HEK293 (cell line): Measurements from ENCODE around the gene DAZAP1.

Experiments used
- GLIS1 ChIP-seq: fragments of 450-650 bp; formaldehyde crosslinking; IDR thresholded peaks from 2 replicates; pipeline ENCODE4 v1.5.1; 2016; ENCODE audit warnings: missing biosample characterization, missing genetic modification characterization
- GLIS2 ChIP-seq: fragments of 450-650 bp; formaldehyde crosslinking; IDR thresholded peaks from 2 replicates; pipeline ENCODE4 v1.5.1; 2016; ENCODE audit warnings: missing biosample characterization, missing genetic modification characterization
- HOXD13 ChIP-seq: sonication (generic); formaldehyde crosslinking; IDR thresholded peaks from 2 replicates; pipeline ENCODE4 v1.8.0; 2022; ENCODE audit warnings: missing genetic modification reagents, borderline replicate concordance
- MYNN ChIP-seq: fragments of 450-650 bp; formaldehyde crosslinking; IDR thresholded peaks from 2 replicates; pipeline ENCODE4 v1.5.1; 2016; ENCODE audit warnings: missing biosample characterization, missing genetic modification characterization, borderline replicate concordance
- OSR2 ChIP-seq: fragments of 450-650 bp; formaldehyde crosslinking; IDR thresholded peaks from 2 replicates; pipeline ENCODE4 v1.5.1; 2016; ENCODE audit warnings: missing biosample characterization, missing genetic modification characterization
- SCRT1 ChIP-seq: fragments of 450-650 bp; formaldehyde crosslinking; IDR thresholded peaks from 2 replicates; pipeline ENCODE4 v1.5.1; 2016; ENCODE audit warnings: missing biosample characterization, missing genetic modification characterization, borderline replicate concordance
- SP3 ChIP-seq: fragments of 450-650 bp; formaldehyde crosslinking; IDR thresholded peaks from 2 replicates; pipeline ENCODE4 v1.5.1; 2016; ENCODE audit warnings: missing biosample characterization, missing genetic modification characterization
- ZNF10 ChIP-seq: fragments of 450-650 bp; formaldehyde crosslinking; IDR thresholded peaks from 2 replicates; pipeline ENCODE4 v1.5.1; 2017; ENCODE audit warnings: missing biosample characterization, missing genetic modification characterization
- ZNF121 ChIP-seq: fragments of 450-650 bp; formaldehyde crosslinking; IDR thresholded peaks from 2 replicates; pipeline ENCODE4 v1.5.1; 2016; ENCODE audit warnings: missing biosample characterization, missing genetic modification characterization
- ZNF138 ChIP-seq: fragments of 450-650 bp; formaldehyde crosslinking; IDR thresholded peaks from 2 replicates; pipeline ENCODE4 v1.5.1; 2016; ENCODE audit warnings: missing biosample characterization, missing genetic modification characterization, borderline replicate concordance
- ZNF184 ChIP-seq: fragments of 450-650 bp; IDR thresholded peaks from 2 replicates; pipeline ENCODE4 v1.5.1; 2018; ENCODE audit warnings: missing biosample characterization, mild to moderate bottlenecking, missing genetic modification characterization
- ZNF19 ChIP-seq: fragments of 450-650 bp; formaldehyde crosslinking; IDR thresholded peaks from 2 replicates; pipeline ENCODE4; 2016; ENCODE audit warnings: missing biosample characterization, missing genetic modification characterization, low read depth
- ZNF433 ChIP-seq: fragments of 450-650 bp; formaldehyde crosslinking; IDR thresholded peaks from 2 replicates; pipeline ENCODE4 v1.5.1; 2016; ENCODE audit warnings: missing biosample characterization, missing genetic modification characterization, low read depth
- ZNF558 ChIP-seq: fragments of 450-650 bp; formaldehyde crosslinking; IDR thresholded peaks from 2 replicates; pipeline ENCODE4 v1.5.1; 2016; ENCODE audit warnings: missing biosample characterization, missing genetic modification characterization
- ZNF571 ChIP-seq: fragments of 450-650 bp; formaldehyde crosslinking; IDR thresholded peaks from 2 replicates; pipeline ENCODE4 v1.5.0; 2017; ENCODE audit warnings: missing biosample characterization, missing genetic modification characterization
- ZNF670 ChIP-seq: fragments of 450-650 bp; formaldehyde crosslinking; IDR thresholded peaks from 2 replicates; pipeline ENCODE4 v1.5.1; 2016; ENCODE audit warnings: missing biosample characterization, missing genetic modification characterization, low read depth
- ZNF701 ChIP-seq: fragments of 450-650 bp; formaldehyde crosslinking; IDR thresholded peaks from 2 replicates; pipeline ENCODE4 v1.5.1; 2016; ENCODE audit warnings: missing biosample characterization, missing genetic modification characterization
- ZNF777 ChIP-seq: fragments of 450-650 bp; formaldehyde crosslinking; IDR thresholded peaks from 2 replicates; pipeline ENCODE4 v1.5.1; 2017; ENCODE audit warnings: missing biosample characterization, missing genetic modification characterization, borderline replicate concordance
- ZSCAN30 ChIP-seq: fragments of 450-650 bp; IDR thresholded peaks from 2 replicates; pipeline ENCODE4 v1.5.1; 2018; ENCODE audit warnings: missing biosample characterization, mild to moderate bottlenecking, missing genetic modification characterization, moderate library complexity
- TF ChIP-seq, protein P1 (sequence below): fragments of 450-650 bp; formaldehyde crosslinking; IDR thresholded peaks from 2 replicates; pipeline ENCODE4 v1.5.0; 2017; ENCODE audit warnings: missing biosample characterization, missing genetic modification characterization, borderline replicate concordance
- TF ChIP-seq, protein P2 (sequence below): fragments of 450-650 bp; formaldehyde crosslinking; conservative IDR thresholded peaks from 2 replicates; pipeline ENCODE4 v1.5.1; 2016; ENCODE audit warnings: low read depth, missing biosample characterization, missing genetic modification characterization
- TF ChIP-seq, protein P3 (sequence below): fragments of 450-650 bp; IDR thresholded peaks from 2 replicates; pipeline ENCODE4 v1.5.1; 2018; ENCODE audit warnings: missing biosample characterization, missing genetic modification characterization
- TF ChIP-seq, protein P4 (sequence below): fragments of 450-650 bp; formaldehyde crosslinking; IDR thresholded peaks from 2 replicates; pipeline ENCODE4 v1.5.1; 2016; ENCODE audit warnings: missing biosample characterization, missing genetic modification characterization
- TF ChIP-seq, protein P5 (sequence below): fragments of 450-650 bp; formaldehyde crosslinking; IDR thresholded peaks from 2 replicates; pipeline ENCODE4 v1.5.1; 2016; ENCODE audit warnings: missing biosample characterization, missing genetic modification characterization
- TF ChIP-seq, protein P6 (sequence below): fragments of 450-650 bp; formaldehyde crosslinking; IDR thresholded peaks from 2 replicates; pipeline ENCODE4 v1.5.1; 2017; ENCODE audit warnings: missing biosample characterization, mild to moderate bottlenecking, missing genetic modification characterization, moderate library complexity

DAZAP1 gene

DNA sequence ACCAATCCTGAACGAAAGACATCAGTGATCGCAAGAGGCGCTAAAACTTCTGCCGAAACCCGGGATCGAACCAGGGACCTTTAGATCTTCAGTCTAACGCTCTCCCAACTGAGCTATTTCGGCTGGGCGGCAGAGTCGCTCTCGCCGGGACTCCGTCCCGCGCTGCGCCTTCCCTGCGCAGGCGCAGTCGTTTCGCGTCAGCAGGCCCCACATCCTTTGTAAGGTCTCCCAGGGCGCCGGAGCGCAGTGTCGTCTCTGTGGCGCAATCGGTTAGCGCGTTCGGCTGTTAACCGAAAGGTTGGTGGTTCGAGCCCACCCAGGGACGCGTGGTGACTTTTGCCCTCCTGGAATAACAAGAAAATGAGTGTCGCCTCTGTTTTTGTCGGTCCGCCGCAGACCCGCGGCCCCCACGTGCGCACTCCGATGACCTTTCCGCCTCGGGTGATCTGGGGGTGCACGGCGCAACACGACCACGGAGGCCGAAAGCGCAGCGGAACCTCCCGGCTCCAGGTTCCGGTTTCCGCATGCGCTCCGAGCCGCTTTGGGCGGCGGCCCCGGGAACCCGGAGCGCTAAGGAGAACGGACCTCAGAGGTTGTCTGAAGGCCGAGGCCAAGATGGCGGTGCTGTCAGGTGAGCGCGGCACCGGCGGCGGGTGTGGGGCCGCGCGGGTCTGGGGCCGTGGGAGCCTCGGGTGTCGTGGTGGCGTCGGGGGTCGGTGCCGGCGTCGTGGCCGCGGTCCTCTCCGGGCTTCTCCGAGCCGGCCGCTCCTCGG is 23.9 kb upstream of the DAZAP1 start, which contains the start of gene NDUFS7 (continued):
- TF ChIP-seq, protein P1, sequence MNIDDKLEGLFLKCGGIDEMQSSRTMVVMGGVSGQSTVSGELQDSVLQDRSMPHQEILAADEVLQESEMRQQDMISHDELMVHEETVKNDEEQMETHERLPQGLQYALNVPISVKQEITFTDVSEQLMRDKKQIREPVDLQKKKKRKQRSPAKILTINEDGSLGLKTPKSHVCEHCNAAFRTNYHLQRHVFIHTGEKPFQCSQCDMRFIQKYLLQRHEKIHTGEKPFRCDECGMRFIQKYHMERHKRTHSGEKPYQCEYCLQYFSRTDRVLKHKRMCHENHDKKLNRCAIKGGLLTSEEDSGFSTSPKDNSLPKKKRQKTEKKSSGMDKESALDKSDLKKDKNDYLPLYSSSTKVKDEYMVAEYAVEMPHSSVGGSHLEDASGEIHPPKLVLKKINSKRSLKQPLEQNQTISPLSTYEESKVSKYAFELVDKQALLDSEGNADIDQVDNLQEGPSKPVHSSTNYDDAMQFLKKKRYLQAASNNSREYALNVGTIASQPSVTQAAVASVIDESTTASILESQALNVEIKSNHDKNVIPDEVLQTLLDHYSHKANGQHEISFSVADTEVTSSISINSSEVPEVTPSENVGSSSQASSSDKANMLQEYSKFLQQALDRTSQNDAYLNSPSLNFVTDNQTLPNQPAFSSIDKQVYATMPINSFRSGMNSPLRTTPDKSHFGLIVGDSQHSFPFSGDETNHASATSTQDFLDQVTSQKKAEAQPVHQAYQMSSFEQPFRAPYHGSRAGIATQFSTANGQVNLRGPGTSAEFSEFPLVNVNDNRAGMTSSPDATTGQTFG (tag by site-specific recombination): peak; percentile 99
- TF ChIP-seq ZNF121 (tag by site-specific recombination) (peak; percentile 83), ZSCAN30 (tag by site-specific recombination) (peak; percentile 99), ZNF701 (tag by site-specific recombination) (no peak), ZNF670 (tag by site-specific recombination) (no peak), ZNF19 (tag by site-specific recombination) (peak; percentile 62; the same call in 1 of the 2 replicates), SCRT1 (tag by site-specific recombination) (peak; percentile 55; the same call in 1 of the 2 replicates), GLIS2 (tag by site-specific recombination) (peak; percentile 72), ZNF558 (tag by site-specific recombination) (peak; percentile 82), GLIS1 (tag by site-specific recombination) (peak; percentile 87), ZNF433 (tag by site-specific recombination) (no peak), HOXD13 (no peak), ZNF138 (tag by site-specific recombination) (no peak), ZNF10 (tag by site-specific recombination) (peak; percentile 59), OSR2 (tag by site-specific recombination) (peak; percentile 65), MYNN (peak; percentile 81; the same call in 1 of the 2 replicates), ZNF184 (tag by site-specific recombination) (peak; percentile 92), ZNF777 (tag by site-specific recombination) (peak; percentile 90), SP3 (peak; percentile 90), ZNF571 (no peak)
- TF ChIP-seq, protein P2, sequence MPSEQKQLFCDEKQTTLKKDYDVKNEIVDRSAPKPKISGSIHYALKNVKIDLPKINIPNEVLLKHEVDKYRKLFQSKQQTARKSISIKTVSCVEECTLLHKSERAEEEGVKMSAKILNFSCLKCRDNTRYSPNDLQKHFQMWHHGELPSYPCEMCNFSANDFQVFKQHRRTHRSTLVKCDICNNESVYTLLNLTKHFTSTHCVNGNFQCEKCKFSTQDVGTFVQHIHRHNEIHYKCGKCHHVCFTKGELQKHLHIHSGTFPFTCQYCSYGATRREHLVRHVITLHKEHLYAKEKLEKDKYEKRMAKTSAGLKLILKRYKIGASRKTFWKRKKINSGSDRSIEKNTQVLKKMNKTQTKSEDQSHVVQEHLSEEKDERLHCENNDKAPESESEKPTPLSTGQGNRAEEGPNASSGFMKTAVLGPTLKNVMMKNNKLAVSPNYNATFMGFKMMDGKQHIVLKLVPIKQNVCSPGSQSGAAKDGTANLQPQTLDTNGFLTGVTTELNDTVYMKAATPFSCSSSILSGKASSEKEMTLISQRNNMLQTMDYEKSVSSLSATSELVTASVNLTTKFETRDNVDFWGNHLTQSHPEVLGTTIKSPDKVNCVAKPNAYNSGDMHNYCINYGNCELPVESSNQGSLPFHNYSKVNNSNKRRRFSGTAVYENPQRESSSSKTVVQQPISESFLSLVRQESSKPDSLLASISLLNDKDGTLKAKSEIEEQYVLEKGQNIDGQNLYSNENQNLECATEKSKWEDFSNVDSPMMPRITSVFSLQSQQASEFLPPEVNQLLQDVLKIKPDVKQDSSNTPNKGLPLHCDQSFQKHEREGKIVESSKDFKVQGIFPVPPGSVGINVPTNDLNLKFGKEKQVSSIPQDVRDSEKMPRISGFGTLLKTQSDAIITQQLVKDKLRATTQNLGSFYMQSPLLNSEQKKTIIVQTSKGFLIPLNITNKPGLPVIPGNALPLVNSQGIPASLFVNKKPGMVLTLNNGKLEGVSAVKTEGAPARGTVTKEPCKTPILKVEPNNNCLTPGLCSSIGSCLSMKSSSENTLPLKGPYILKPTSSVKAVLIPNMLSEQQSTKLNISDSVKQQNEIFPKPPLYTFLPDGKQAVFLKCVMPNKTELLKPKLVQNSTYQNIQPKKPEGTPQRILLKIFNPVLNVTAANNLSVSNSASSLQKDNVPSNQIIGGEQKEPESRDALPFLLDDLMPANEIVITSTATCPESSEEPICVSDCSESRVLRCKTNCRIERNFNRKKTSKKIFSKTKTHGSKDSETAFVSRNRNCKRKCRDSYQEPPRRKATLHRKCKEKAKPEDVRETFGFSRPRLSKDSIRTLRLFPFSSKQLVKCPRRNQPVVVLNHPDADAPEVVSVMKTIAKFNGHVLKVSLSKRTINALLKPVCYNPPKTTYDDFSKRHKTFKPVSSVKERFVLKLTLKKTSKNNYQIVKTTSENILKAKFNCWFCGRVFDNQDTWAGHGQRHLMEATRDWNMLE (tag by site-specific recombination): peak; percentile 73
- TF ChIP-seq, protein P3, sequence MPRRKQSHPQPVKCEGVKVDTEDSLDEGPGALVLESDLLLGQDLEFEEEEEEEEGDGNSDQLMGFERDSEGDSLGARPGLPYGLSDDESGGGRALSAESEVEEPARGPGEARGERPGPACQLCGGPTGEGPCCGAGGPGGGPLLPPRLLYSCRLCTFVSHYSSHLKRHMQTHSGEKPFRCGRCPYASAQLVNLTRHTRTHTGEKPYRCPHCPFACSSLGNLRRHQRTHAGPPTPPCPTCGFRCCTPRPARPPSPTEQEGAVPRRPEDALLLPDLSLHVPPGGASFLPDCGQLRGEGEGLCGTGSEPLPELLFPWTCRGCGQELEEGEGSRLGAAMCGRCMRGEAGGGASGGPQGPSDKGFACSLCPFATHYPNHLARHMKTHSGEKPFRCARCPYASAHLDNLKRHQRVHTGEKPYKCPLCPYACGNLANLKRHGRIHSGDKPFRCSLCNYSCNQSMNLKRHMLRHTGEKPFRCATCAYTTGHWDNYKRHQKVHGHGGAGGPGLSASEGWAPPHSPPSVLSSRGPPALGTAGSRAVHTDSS (tag by site-specific recombination): peak; percentile 66; the same call in 1 of the 2 replicates
- TF ChIP-seq, protein P4, sequence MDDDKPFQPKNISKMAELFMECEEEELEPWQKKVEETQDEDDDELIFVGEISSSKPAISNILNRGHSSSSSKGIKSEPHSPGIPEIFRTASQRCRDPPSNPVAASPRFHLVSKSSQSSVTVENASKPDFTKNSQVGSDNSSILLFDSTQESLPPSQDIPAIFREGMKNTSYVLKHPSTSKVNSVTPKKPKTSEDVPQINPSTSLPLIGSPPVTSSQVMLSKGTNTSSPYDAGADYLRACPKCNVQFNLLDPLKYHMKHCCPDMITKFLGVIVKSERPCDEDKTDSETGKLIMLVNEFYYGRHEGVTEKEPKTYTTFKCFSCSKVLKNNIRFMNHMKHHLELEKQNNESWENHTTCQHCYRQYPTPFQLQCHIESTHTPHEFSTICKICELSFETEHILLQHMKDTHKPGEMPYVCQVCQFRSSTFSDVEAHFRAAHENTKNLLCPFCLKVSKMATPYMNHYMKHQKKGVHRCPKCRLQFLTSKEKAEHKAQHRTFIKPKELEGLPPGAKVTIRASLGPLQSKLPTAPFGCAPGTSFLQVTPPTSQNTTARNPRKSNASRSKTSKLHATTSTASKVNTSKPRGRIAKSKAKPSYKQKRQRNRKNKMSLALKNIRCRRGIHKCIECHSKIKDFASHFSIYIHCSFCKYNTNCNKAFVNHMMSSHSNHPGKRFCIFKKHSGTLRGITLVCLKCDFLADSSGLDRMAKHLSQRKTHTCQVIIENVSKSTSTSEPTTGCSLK: no peak
- TF ChIP-seq, protein P5, sequence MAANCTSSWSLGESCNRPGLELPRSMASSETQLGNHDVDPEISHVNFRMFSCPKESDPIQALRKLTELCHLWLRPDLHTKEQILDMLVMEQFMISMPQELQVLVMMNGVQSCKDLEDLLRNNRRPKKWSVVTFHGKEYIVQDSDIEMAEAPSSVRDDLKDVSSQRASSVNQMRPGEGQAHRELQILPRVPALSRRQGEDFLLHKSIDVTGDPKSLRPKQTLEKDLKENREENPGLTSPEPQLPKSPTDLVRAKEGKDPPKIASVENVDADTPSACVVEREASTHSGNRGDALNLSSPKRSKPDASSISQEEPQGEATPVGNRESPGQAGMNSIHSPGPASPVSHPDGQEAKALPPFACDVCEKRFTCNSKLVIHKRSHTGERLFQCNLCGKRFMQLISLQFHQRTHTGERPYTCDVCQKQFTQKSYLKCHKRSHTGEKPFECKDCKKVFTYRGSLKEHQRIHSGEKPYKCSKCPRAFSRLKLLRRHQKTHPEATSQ (tag by site-specific recombination): peak; percentile 100
- TF ChIP-seq, protein P6, sequence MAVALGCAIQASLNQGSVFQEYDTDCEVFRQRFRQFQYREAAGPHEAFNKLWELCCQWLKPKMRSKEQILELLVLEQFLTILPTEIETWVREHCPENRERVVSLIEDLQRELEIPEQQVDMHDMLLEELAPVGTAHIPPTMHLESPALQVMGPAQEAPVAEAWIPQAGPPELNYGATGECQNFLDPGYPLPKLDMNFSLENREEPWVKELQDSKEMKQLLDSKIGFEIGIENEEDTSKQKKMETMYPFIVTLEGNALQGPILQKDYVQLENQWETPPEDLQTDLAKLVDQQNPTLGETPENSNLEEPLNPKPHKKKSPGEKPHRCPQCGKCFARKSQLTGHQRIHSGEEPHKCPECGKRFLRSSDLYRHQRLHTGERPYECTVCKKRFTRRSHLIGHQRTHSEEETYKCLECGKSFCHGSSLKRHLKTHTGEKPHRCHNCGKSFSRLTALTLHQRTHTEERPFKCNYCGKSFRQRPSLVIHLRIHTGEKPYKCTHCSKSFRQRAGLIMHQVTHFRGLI (tag by site-specific recombination): peak; percentile 80
